H9 (cell line): Measurements from ENCODE around the gene CD200. TPM values are rescaled to one million over a fixed set of nuclear protein-coding genes. Genes with fewer than 3 reads are reported as not detected.

ENCODE experiments used
- DNase-seq: peaks from one replicate; pipeline ENCODE4 v3.0.0-alpha.2; 2017
- H2AFZ ChIP-seq: one replicate; pipeline ENCODE4 v1.6.1; 2013; ENCODE audit warnings: mild to moderate bottlenecking, low read length, control low read depth, moderate library complexity
- H2AK5ac ChIP-seq: 2 replicates; pipeline ENCODE4 v1.6.1; 2013; ENCODE audit warnings: low read length, control low read depth, mixed read lengths; ENCODE audit not compliant: insufficient read length
- H2BK120ac ChIP-seq: one replicate; pipeline ENCODE4 v1.6.1; 2013; ENCODE audit warnings: low read depth, mild to moderate bottlenecking, low read length, control low read depth, inconsistent platforms; ENCODE audit not compliant: poor library complexity, severe bottlenecking
- H2BK12ac ChIP-seq: 2 replicates; pipeline ENCODE4 v1.6.1; 2013; ENCODE audit warnings: low read length, control low read depth, mixed read lengths, low read depth; ENCODE audit not compliant: insufficient read length
- H2BK15ac ChIP-seq: 2 replicates; pipeline ENCODE4 v1.6.1; 2013; ENCODE audit warnings: low read depth, low read length, control low read depth
- H2BK20ac ChIP-seq: one replicate; pipeline ENCODE4 v1.6.1; 2013; ENCODE audit warnings: low read depth, mild to moderate bottlenecking, low read length, control low read depth, inconsistent platforms; ENCODE audit not compliant: poor library complexity, severe bottlenecking
- H2BK5ac ChIP-seq: 2 replicates; pipeline ENCODE4 v1.6.1; 2013; ENCODE audit warnings: low read length, control low read depth, mixed read lengths; ENCODE audit not compliant: insufficient read length
- H3K14ac ChIP-seq: 2 replicates; pipeline ENCODE4 v1.6.1; 2013; ENCODE audit warnings: low read length, control low read depth; ENCODE audit not compliant: insufficient read depth
- H3K18ac ChIP-seq: 2 replicates; pipeline ENCODE4 v1.6.1; 2013; ENCODE audit warnings: low read depth, mild to moderate bottlenecking, mixed read lengths, low read length, control low read depth; ENCODE audit not compliant: insufficient read length
- H3K23ac ChIP-seq: 2 replicates; pipeline ENCODE4 v1.6.1; 2013; ENCODE audit warnings: low read length, control low read depth, mixed read lengths, low read depth; ENCODE audit not compliant: insufficient read length
- H3K23me2 ChIP-seq: 2 replicates; pipeline ENCODE4 v1.6.1; 2013; ENCODE audit warnings: low read depth, mild to moderate bottlenecking, mixed read lengths, low read length, control low read depth; ENCODE audit not compliant: insufficient read length, poor library complexity, severe bottlenecking
- H3K27ac ChIP-seq: 2 replicates; pipeline ENCODE4 v1.5.1; 2013; ENCODE audit warnings: low read length, control low read depth, mixed read lengths, low read depth; ENCODE audit not compliant: insufficient read length
- H3K27me3 ChIP-seq: 2 replicates; pipeline ENCODE4 v1.6.1; 2013; ENCODE audit warnings: low read length, control low read depth, inconsistent platforms; ENCODE audit not compliant: insufficient read depth
- H3K4ac ChIP-seq: 2 replicates; pipeline ENCODE4 v1.6.1; 2013; ENCODE audit warnings: low read depth, mild to moderate bottlenecking, control low read depth, inconsistent platforms, low read length, moderate library complexity
- H3K4me1 ChIP-seq: 2 replicates; pipeline ENCODE4 v1.6.1; 2013; ENCODE audit warnings: low read length, control low read depth, inconsistent platforms; ENCODE audit not compliant: insufficient read depth
- H3K4me2 ChIP-seq: 2 replicates; pipeline ENCODE4 v1.6.1; 2013; ENCODE audit warnings: low read length, control low read depth, mixed read lengths; ENCODE audit not compliant: insufficient read length, insufficient read depth
- H3K56ac ChIP-seq: 2 replicates; pipeline ENCODE4 v1.6.1; 2013; ENCODE audit warnings: low read depth, mild to moderate bottlenecking, mixed read lengths, low read length, control low read depth; ENCODE audit not compliant: insufficient read length
- H3K79me1 ChIP-seq: 2 replicates; pipeline ENCODE4 v1.6.1; 2013; ENCODE audit warnings: low read depth, mild to moderate bottlenecking, moderate library complexity, low read length, control low read depth, inconsistent platforms; ENCODE audit not compliant: insufficient read depth, poor library complexity, severe bottlenecking
- H3K79me2 ChIP-seq: 2 replicates; pipeline ENCODE4 v1.6.1; 2013; ENCODE audit warnings: low read length, control low read depth, inconsistent platforms; ENCODE audit not compliant: insufficient read depth
- H3K9ac ChIP-seq: 2 replicates; pipeline ENCODE4 v1.6.1; 2013; ENCODE audit warnings: low read length, control low read depth, mixed read lengths; ENCODE audit not compliant: insufficient read length; ENCODE audit errors: extremely low read depth
- H3K9me3 ChIP-seq: one replicate; pipeline ENCODE4 v1.6.1; 2013; ENCODE audit warnings: low read depth, low read length, inconsistent platforms; ENCODE audit not compliant: control insufficient read depth
- H3T11ph ChIP-seq: one replicate; pipeline ENCODE4 v1.6.1; 2013; ENCODE audit warnings: mild to moderate bottlenecking, low read length, control low read depth, inconsistent platforms
- H4K20me1 ChIP-seq: one replicate; pipeline ENCODE4 v1.6.1; 2013; ENCODE audit not compliant: control insufficient read depth, insufficient read length, insufficient read depth
- H4K5ac ChIP-seq: 2 replicates; pipeline ENCODE4 v1.6.1; 2013; ENCODE audit warnings: low read depth, mild to moderate bottlenecking, mixed read lengths, low read length, control low read depth; ENCODE audit not compliant: insufficient read length
- H4K8ac ChIP-seq: replicated peaks from 2 replicates; pipeline ENCODE4 v1.6.1; 2013; ENCODE audit warnings: low read length, control low read depth, mixed read lengths, low read depth; ENCODE audit not compliant: insufficient read length
- H4K91ac ChIP-seq: 2 replicates; pipeline ENCODE4 v1.6.1; 2013; ENCODE audit warnings: low read depth, mild to moderate bottlenecking, moderate library complexity, mixed read lengths, low read length, control low read depth; ENCODE audit not compliant: insufficient read length
- H3K27ac Mint-ChIP-seq, 3 experiments: 2 replicates in 2 of 3; 3 replicates in 1 of 3; pipeline ENCODE4 v1.8.0; 2020 to 2021; ENCODE audit warnings: mixed read lengths in 3 of 3, mild to moderate bottlenecking in 1 of 3, moderate library complexity in 1 of 3
- H3K27me3 Mint-ChIP-seq: 2 replicates; pipeline ENCODE4 v1.8.0; 2021; ENCODE audit warnings: low read depth, mild to moderate bottlenecking, moderate library complexity, mixed read lengths
- H3K36me3 Mint-ChIP-seq, 3 experiments: 2 replicates in 2 of 3; 3 replicates in 1 of 3; pipeline ENCODE4 v1.8.0; 2020 to 2021; ENCODE audit warnings: low read depth in 3 of 3, mixed read lengths in 3 of 3; ENCODE audit not compliant: insufficient read depth in 1 of 3
- H3K4me1 Mint-ChIP-seq, 2 experiments: 2 replicates each; pipeline ENCODE4 v1.8.0; 2020; ENCODE audit warnings: mixed read lengths in 2 of 2
- H3K4me3 Mint-ChIP-seq, 2 experiments: 2 replicates in 1 of 2; 3 replicates in 1 of 2; pipeline ENCODE4 v1.8.0; 2020 to 2021; ENCODE audit warnings: mild to moderate bottlenecking in 2 of 2, mixed read lengths in 2 of 2, moderate library complexity in 1 of 2
- H3K9me3 Mint-ChIP-seq, 2 experiments: 2 replicates in 1 of 2; 3 replicates in 1 of 2; pipeline ENCODE4 v1.8.0; 2020; ENCODE audit warnings: mild to moderate bottlenecking in 2 of 2, mixed read lengths in 2 of 2, moderate library complexity in 1 of 2
- CTCF ChIP-seq: fragments of 200-600 bp; sonication (generic); conservative IDR thresholded peaks from 3 replicates; pipeline ENCODE4 v1.8.0; 2021; ENCODE audit warnings: antibody characterized with exemption, mild to moderate bottlenecking
- WGBS: extraction: QIAGEN DNeasy Blood & Tissue Kit; methylation state at CpG from one replicate; pipeline ENCODE4 v1.1.7; 2013; ENCODE audit warnings: missing lambda C conversion rate, low lambda C conversion rate, mixed read lengths; ENCODE audit not compliant: insufficient read length; ENCODE audit errors: extremely low coverage; 5-methylcytosine and 5-hydroxymethylcytosine counted together
- total RNA-seq: library from RNA; stranded (reverse); gene quantifications from 2 replicates; pipeline ENCODE4 v1.2.1, GENCODE V29; 2021

The CD200 gene
- total RNA-seq, 1 experiment from 2014 or later = 51.6 TPM

GRCh38 chr3:112334691-112335433 is 1.9 kb downstream of the CD200 start:
- no peak for TF ChIP-seq CTCF
- Histone ChIP-seq H4K5ac (no peak overlapping the region), H3K14ac (no peak overlapping the region), H4K8ac (no peak overlapping the region), H3K9me3 (no peaks in the 10 kb centered on the region), H2BK120ac (no peak overlapping the region), H2AK5ac (no peak overlapping the region), H4K91ac (no peak overlapping the region), H3K56ac (no peak overlapping the region), H3K23ac (no peak overlapping the region), H2BK20ac (no peak overlapping the region), H2BK12ac (no peak overlapping the region), H3K79me2 (peaks cover 35% of the 10 kb centered on the region), H3T11ph (no peak overlapping the region), H2BK15ac (no peak overlapping the region), H3K4ac (no peak overlapping the region), H3K27ac (no peak overlapping the region), H3K4me1 (peaks cover 12% of the 10 kb centered on the region), H2AFZ (no peak overlapping the region), H3K4me2 (peak overlapping the region; percentile 91), H3K18ac (no peak overlapping the region), H4K20me1 (no peaks in the 10 kb centered on the region), H3K9ac (peak overlapping the region; percentile 54), H2BK5ac (no peak overlapping the region), H3K79me1 (peaks cover 4% of the 10 kb centered on the region), H3K23me2 (peaks cover 10% of the 10 kb centered on the region), H3K27me3 (no peaks in the 10 kb centered on the region)
- H3K9me3 Mint-ChIP-seq = no peaks in the 10 kb centered on the region; a peak in 1 of 5 replicates
- WGBS = no CpG with 5 or more reads among the region's 6 CpGs
- peak overlapping the region; percentile 91 to 94 for H3K4me3 Mint-ChIP-seq
- no peak for DNase-seq
- peak overlapping the region; percentile 98; a peak in 6 of 7 replicates for H3K27ac Mint-ChIP-seq
- no peaks in the 10 kb centered on the region for H3K27me3 Mint-ChIP-seq
- peaks cover 27 to 38% (median 28%) of the 10 kb centered on the region in 3 experiments for H3K36me3 Mint-ChIP-seq
- peaks cover 52 to 60% of the 10 kb centered on the region in 2 experiments for H3K4me1 Mint-ChIP-seq
